Measurements from ENCODE around the gene DMAC1.

DNA sequence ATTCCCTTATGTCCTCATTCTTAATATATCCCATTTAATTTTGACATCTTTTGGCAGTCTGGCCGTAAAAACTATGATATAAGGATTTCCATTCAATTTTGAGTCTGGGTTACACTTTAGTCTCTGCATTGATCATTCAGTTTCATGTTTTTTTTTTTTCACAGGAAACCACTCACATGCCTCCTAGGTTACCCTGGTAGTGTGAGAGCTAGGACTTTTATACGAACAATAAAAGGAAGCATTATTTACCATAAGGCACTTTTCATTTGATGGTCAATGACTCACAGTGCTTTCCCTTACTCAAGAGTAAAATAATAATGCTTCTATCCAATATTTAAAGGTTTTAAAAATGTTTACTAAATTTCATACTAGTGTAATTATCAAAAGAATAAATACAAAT is 16.4 kb upstream of the DMAC1 start:
- TF ChIP-seq, protein P1, sequence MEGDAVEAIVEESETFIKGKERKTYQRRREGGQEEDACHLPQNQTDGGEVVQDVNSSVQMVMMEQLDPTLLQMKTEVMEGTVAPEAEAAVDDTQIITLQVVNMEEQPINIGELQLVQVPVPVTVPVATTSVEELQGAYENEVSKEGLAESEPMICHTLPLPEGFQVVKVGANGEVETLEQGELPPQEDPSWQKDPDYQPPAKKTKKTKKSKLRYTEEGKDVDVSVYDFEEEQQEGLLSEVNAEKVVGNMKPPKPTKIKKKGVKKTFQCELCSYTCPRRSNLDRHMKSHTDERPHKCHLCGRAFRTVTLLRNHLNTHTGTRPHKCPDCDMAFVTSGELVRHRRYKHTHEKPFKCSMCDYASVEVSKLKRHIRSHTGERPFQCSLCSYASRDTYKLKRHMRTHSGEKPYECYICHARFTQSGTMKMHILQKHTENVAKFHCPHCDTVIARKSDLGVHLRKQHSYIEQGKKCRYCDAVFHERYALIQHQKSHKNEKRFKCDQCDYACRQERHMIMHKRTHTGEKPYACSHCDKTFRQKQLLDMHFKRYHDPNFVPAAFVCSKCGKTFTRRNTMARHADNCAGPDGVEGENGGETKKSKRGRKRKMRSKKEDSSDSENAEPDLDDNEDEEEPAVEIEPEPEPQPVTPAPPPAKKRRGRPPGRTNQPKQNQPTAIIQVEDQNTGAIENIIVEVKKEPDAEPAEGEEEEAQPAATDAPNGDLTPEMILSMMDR (IDR thresholded peaks at IDR 0.05; ENCODE audit: low read depth, low read length) = no peak
- TF ChIP-seq POLR2A (IDR thresholded peaks at IDR 0.05; ENCODE audit: extremely low read depth, insufficient read length) = no peak

Measured in NB4 (cell line).